Stimulated activated CD8-positive, alpha-beta memory T cell treated with anti-CD3 and anti-CD28 coated beads, Interleukin-12 subunit alpha, Interleukin-12 subunit beta, amount 100 ng/mL, for 1 hour (primary cell): Measurements from ENCODE around the gene CXCL16.
A peak's percentile ranks its signal among the peaks of the same experiment; 100 is the strongest.

Experiments
- DNase-seq: peaks from one replicate; pipeline ENCODE4 v3.0.0-alpha.2; 2020; ENCODE audit warnings: low read depth

Gene CXCL16, protein sequence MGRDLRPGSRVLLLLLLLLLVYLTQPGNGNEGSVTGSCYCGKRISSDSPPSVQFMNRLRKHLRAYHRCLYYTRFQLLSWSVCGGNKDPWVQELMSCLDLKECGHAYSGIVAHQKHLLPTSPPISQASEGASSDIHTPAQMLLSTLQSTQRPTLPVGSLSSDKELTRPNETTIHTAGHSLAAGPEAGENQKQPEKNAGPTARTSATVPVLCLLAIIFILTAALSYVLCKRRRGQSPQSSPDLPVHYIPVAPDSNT

GRCh38 chr17:4739122-4740024 lies at the start of gene CXCL16, which contains the start of gene ZMYND15:
CXCL16 (minus strand) TSS chr17:4739928; CDS start chr17:4739339, 589 bp downstream.
ZMYND15 (plus strand) TSS chr17:4739833; CDS start chr17:4740549, 716 bp downstream.
- peak; percentile 42 for DNase-seq

- DNase-seq: no peak
Measured at GRCh38 chr17:4788807-4789700, 49.3 kb upstream of the CXCL16 start, which contains the start of gene GLTPD2. GLTPD2 (plus strand) TSS chr17:4788964; CDS start chr17:4789012, 48 bp downstream.

DNA sequence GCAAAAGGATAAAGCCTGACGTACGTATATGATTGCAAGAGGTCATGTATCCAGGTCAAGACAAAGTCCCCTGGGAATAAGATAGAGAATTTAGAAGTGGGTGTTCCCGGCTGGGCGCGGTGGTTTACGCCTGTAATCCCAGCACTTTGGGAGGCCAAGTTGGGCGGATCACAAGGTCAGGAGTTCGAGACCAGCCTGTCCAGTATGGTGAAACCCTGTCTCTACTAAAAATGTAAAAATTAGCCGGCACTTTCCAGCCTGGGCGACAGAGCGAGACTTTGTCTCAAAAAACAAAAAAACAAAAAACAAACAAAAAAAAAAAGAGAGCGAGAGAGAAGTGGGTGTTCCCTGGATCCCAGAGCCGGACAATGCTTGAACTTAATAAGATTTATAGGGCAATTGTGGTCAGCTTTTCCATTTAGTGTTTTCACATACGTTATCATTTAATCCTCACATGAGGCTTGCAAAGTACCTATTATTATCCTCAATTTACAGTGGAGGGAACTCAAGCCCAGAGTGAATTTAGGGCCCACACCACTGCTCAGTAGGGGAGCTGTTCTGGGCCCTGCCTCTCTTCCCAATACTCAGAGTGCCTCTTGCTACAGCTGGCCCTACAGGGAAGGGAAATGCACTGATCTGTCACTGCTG lies 48.6 kb upstream of the CXCL16 start:
- DNase-seq: no peak

DNA sequence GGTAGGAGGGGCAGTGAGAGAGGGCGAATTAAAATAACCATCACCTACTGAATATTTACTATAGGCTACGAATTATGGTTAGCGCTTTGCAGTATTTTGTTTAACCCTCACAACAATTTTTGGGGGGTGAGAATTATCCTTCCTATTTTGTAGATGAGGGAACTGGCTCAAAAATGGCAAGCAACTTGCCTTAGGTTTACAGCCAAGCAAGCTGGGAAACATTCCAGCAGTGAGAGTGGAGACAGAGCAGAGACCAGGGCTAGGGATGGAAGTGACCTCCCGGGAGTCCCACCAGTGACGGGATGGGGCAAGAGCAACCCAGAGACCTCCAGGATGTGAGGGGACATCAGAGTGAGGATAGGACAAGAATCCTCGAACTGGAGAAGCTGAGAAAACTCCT lies 46.8 kb upstream of the CXCL16 start:
- DNase-seq: no peak

DNA sequence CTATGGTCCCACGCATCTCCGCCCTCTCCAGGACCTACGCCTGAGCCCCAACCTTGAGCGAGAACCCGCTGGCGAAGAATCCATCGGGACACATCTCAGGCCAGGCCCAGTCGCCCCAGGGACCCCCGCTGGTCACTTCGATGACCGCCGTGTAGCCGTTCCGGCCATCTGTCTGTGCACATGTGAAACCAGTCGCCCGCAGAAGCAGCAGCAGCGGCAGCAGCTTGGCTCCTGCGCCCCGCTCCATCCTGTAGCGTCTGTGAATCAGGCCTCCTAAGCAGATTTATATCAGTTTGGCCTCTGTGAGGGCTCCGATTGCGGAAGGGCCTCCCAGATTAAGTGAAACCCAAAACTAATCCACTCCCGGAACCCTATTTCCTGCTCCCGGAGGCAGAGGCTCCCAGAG lies 46.4 kb upstream of the CXCL16 start, which contains the start of gene VMO1:
Gene VMO1 (minus strand): TSS at position 259 of the 406 bp plus-strand sequence. CDS start 12 bp downstream, at position 247.
- DNase-seq: no peak

GRCh38 chr17:4785311-4786105 lies 45.8 kb upstream of the CXCL16 start:
- DNase-seq: no peak

- no peak for DNase-seq
Measured at GRCh38 chr17:4782652-4783051, 42.9 kb upstream of the CXCL16 start.

GRCh38 chr17:4780325-4780955 lies 40.7 kb upstream of the CXCL16 start:
- DNase-seq: no peak

- no peak for DNase-seq
Measured at GRCh38 chr17:4777969-4778760, 38.4 kb upstream of the CXCL16 start.

GRCh38 chr17:4772235-4772613 lies 32.5 kb upstream of the CXCL16 start:
- DNase-seq: no peak

GRCh38 chr17:4771519-4772234 lies 31.9 kb upstream of the CXCL16 start, which contains the start of gene TM4SF5:
TM4SF5 (plus strand) TSS chr17:4771886; CDS start chr17:4771923, 37 bp downstream.
- DNase-seq: no peak

- no peak for DNase-seq
Measured at GRCh38 chr17:4769628-4770027, 29.9 kb upstream of the CXCL16 start.

GRCh38 chr17:4768298-4768697 lies 28.6 kb upstream of the CXCL16 start:
- no peak for DNase-seq

- DNase-seq: no peak
Measured at GRCh38 chr17:4766723-4767122, 27.0 kb upstream of the CXCL16 start.

GRCh38 chr17:4766201-4766600 lies 26.5 kb upstream of the CXCL16 start:
- no peak for DNase-seq

DNA sequence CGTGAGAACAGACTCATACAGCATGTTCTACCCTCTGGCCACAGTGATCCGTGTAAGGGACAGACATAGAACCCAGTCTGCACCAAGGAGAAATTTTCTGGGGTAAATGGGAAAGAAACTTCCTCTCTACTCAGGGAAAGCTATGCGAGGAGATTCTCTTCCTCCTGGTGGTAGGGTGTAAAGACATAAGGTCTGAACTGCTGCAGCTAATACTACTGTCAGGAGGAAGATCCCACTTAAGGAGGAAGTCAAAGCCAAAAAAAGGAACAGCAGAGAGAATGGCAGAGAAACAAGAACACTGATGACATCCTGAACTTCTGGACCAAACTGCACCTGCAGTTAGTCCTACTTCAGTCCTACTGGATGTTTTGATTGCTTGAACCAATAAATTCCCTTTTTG lies 24.9 kb upstream of the CXCL16 start:
- DNase-seq: no peak

DNA sequence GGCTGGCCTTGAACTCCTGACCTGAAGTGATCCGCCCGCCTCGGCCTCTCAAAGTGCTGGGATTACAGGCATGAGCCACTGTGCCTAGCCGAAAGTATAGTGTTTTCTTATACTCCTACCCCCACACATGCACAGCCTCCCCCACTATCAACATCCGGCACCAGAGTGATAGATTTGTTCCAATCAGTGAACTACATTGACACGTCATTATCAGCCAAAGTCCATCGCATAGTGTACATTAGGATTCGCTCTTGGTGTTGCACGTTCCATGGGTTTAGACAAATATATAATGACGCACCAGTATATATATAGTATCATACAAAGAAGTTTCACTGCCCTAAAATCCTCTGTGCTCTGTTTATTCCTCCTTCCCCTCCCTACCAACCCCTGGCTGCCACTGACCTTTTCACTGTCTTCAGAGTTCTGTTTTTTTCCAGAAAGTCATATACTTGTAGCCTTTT lies 20.1 kb upstream of the CXCL16 start:
- no peak for DNase-seq

GRCh38 chr17:4753392-4753791 lies 13.7 kb upstream of the CXCL16 start:
- DNase-seq: no peak
